GM10266 (cell line): ENCODE results near the gene AFF1.

ENCODE experiments used
- DNase-seq: peaks from one replicate; pipeline ENCODE4 v3.0.0; 2012; ENCODE audit errors: extremely low spot score
- TF ChIP-seq, protein P1 (sequence below): IDR thresholded peaks from 2 replicates; pipeline ENCODE4 v1.5.1; 2012; ENCODE audit warnings: mild to moderate bottlenecking, low read depth; ENCODE audit not compliant: control insufficient read depth, insufficient read depth; ENCODE audit errors: missing control alignments

Gene AFF1

GRCh38 chr4:87060957-87061356 is 126.1 kb downstream of the AFF1 start:
- TF ChIP-seq, protein P1, sequence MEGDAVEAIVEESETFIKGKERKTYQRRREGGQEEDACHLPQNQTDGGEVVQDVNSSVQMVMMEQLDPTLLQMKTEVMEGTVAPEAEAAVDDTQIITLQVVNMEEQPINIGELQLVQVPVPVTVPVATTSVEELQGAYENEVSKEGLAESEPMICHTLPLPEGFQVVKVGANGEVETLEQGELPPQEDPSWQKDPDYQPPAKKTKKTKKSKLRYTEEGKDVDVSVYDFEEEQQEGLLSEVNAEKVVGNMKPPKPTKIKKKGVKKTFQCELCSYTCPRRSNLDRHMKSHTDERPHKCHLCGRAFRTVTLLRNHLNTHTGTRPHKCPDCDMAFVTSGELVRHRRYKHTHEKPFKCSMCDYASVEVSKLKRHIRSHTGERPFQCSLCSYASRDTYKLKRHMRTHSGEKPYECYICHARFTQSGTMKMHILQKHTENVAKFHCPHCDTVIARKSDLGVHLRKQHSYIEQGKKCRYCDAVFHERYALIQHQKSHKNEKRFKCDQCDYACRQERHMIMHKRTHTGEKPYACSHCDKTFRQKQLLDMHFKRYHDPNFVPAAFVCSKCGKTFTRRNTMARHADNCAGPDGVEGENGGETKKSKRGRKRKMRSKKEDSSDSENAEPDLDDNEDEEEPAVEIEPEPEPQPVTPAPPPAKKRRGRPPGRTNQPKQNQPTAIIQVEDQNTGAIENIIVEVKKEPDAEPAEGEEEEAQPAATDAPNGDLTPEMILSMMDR: no peak
- no peak for DNase-seq

GRCh38 chr4:87065021-87065420 is 130.2 kb downstream of the AFF1 start:
- TF ChIP-seq, protein P1: no peak
- no peak for DNase-seq

DNA sequence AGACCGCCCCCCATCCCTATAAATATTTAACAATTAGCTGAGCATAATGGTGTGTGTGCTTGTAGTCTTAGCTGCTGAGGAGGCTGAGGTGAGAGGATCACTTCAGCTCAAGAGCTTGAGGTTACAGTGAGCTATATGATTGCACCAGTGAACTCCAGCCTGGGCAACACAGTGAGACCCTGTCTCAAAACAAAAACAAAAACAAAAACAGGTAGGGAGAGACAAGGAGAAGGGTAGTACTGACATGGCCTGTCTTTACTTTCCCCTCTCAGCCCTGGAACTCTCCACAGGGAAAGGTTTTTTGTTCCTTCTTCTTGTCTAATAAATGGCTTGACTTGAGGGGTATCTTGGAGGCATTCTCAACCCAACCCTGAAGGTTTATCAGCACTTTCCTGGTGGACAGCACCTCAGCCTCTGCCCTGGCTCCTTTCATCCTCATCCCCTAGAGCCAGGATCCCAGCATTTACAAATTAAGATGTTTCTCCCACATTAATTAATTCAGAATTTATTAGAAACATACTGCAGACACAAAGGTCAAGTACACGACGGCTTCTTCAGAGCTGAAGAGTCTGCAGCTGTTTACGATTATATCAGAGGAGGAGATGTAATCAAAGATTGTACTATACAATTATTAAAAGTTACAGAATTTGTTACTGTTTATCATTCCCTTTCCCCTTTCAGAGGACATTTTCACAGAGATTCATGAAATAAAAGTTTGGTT is 131.8 kb downstream of the AFF1 start:
- TF ChIP-seq, protein P1: no peak
- no peak for DNase-seq

GRCh38 chr4:87067124-87067885 is 132.5 kb downstream of the AFF1 start:
- DNase-seq: no peak
- TF ChIP-seq, protein P1: no peak

- TF ChIP-seq, protein P1: no peak
- DNase-seq: no peak
Observed at GRCh38 chr4:87068583-87069021, 133.8 kb downstream of the AFF1 start.

GRCh38 chr4:87069037-87069742 is 134.4 kb downstream of the AFF1 start:
- DNase-seq: no peak
- TF ChIP-seq, protein P1: no peak
